Activated CD8-positive, alpha-beta T cell treated with anti-CD3 and anti-CD28 coated beads for 36 hours (primary cell): Measurements from ENCODE around the gene ZNF839. TPM values are rescaled to one million over a fixed set of nuclear protein-coding genes. Genes with fewer than 3 reads are reported as not detected.

Experiments
- ATAC-seq: fragments of 200-7000 bp; cut with Tn5 transposase; one replicate; pipeline ENCODE4 v1.10.0; 2021; ENCODE audit warnings: mild to moderate bottlenecking, moderate library complexity
- CTCF ChIA-PET: fragments of 350-600 bp; sonication (Branson Sonifier 250); formaldehyde crosslinking; loops from one replicate; lab custom pipeline; 2021; ENCODE audit warnings: antibody characterized with exemption; lab: Charles Lee
- POLR2A ChIA-PET: fragments of 350-600 bp; sonication (Branson Sonifier 250); formaldehyde crosslinking; loops from one replicate; lab custom pipeline; 2021; ENCODE audit warnings: antibody characterized with exemption; lab: Charles Lee
- DNase-seq: peaks from one replicate; pipeline ENCODE4 v3.0.0-alpha.2; 2020
- H3K27ac Mint-ChIP-seq: one replicate; pipeline ENCODE4 v1.8.0; 2021; ENCODE audit warnings: mild to moderate bottlenecking, mixed read lengths
- H3K27me3 Mint-ChIP-seq: one replicate; pipeline ENCODE4 v1.8.0; 2021; ENCODE audit warnings: mixed read lengths
- H3K36me3 Mint-ChIP-seq: one replicate; pipeline ENCODE4 v1.8.0; 2021; ENCODE audit warnings: low read depth, mixed read lengths
- H3K4me1 Mint-ChIP-seq: one replicate; pipeline ENCODE4 v1.8.0; 2021; ENCODE audit warnings: low read depth, mixed read lengths
- H3K4me3 Mint-ChIP-seq: one replicate; pipeline ENCODE4 v1.8.0; 2021; ENCODE audit warnings: mild to moderate bottlenecking, moderate library complexity, mixed read lengths
- H3K9me3 Mint-ChIP-seq: one replicate; pipeline ENCODE4 v1.8.0; 2021; ENCODE audit warnings: mixed read lengths
- intact Hi-C: fragments of 100-400 bp; cut with micrococcal nuclease; formaldehyde crosslinking; loops from one replicate; pipeline ENCODE4 v1.10.0; 2022
- total RNA-seq, 2 experiments: library from RNA; stranded (reverse); gene quantifications; one replicate each; pipeline ENCODE4 v1.2.3, GENCODE V29; 2021
- TF ChIP-seq, protein P1 (sequence below): fragments of 200-600 bp; IDR thresholded peaks from one replicate; pipeline ENCODE4 v1.8.0; 2022; ENCODE audit warnings: antibody characterized with exemption, mild to moderate bottlenecking

The ZNF839 gene
- 10 to 100 TPM; 16.7 to 18.6 TPM for total RNA-seq

DNA sequence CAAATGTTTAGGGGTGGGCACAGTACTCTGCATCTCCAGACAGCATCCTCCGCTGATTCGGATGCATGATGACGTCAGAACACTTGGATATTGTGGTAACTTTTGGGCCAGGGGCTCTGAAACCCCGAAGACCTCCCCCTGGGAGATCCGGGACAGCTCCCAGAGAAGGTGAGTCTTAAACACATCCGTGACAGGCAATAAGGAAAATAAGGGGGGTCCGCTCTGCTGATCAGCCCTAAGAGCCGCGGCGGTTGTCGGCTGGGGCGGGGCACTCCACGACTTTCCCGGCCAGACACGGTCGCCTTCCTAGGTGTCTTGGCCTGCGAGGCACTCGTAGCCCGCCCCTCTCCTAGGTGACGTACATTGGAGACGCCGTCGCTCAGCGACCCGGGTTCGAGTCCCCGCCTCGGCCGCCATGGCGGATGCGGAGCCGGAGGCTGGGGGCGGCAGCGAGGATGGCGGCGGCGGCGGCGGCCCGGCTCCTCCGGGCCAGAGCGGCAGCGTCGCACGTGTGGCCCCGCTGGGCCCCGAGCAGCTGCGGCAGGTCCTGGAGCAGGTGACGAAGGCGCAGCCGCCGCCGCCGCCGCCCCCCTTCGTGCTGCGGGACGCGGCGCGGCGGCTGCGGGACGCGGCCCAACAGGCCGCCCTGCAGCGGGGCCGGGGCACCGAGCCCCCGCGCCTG is at the start of gene ZNF839:
Gene ZNF839 (plus strand): TSS at position 396 of the 682 bp plus-strand sequence. CDS start 20 bp downstream, at position 416.
- H3K4me3 Mint-ChIP-seq: peak within 1 kb of the TSS; percentile 96
- peak within 1 kb of the TSS; percentile 95 for H3K27ac Mint-ChIP-seq
- ATAC-seq (peak; percentile 76), DNase-seq (peak; percentile 96)
- H3K4me1 Mint-ChIP-seq: peaks cover 41% of the 10 kb centered on the region
- TF ChIP-seq, protein P1, sequence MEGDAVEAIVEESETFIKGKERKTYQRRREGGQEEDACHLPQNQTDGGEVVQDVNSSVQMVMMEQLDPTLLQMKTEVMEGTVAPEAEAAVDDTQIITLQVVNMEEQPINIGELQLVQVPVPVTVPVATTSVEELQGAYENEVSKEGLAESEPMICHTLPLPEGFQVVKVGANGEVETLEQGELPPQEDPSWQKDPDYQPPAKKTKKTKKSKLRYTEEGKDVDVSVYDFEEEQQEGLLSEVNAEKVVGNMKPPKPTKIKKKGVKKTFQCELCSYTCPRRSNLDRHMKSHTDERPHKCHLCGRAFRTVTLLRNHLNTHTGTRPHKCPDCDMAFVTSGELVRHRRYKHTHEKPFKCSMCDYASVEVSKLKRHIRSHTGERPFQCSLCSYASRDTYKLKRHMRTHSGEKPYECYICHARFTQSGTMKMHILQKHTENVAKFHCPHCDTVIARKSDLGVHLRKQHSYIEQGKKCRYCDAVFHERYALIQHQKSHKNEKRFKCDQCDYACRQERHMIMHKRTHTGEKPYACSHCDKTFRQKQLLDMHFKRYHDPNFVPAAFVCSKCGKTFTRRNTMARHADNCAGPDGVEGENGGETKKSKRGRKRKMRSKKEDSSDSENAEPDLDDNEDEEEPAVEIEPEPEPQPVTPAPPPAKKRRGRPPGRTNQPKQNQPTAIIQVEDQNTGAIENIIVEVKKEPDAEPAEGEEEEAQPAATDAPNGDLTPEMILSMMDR: no peak
- POLR2A ChIA-PET: interaction anchor here (0.9 to 2.5 kb wide), 6 partner anchors 9 to 231 kb away, joined by 3 to 10 read pairs (median 4); partner anchors contain the start of genes CINP and TECPR2
- H3K36me3 Mint-ChIP-seq: peaks cover 2% of the 10 kb centered on the region
- CTCF ChIA-PET: interaction anchor here (1.3 to 1.8 kb wide), 4 partner anchors 11 to 196 kb away, joined by 3 to 6 read pairs (median 4); partner anchors contain the start of gene MOK
- H3K9me3 Mint-ChIP-seq: no peaks in the 10 kb centered on the region
- H3K27me3 Mint-ChIP-seq: no peaks in the 10 kb centered on the region
- intact Hi-C loops: no loop called here

- DNase-seq (no peak), ATAC-seq (no peak)
- CTCF ChIA-PET: interaction anchor here (1.4 kb wide), 1 partner anchor 42 kb away, joined by 3 read pairs; no protein-coding TSS in a partner anchor
- TF ChIP-seq, protein P1: no peak
- intact Hi-C loops: no loop called here
- no peak overlapping the region for H3K4me3 Mint-ChIP-seq
- H3K4me1 Mint-ChIP-seq: no peaks in the 10 kb centered on the region
- H3K27ac Mint-ChIP-seq: no peak overlapping the region
- no peaks in the 10 kb centered on the region for H3K27me3 Mint-ChIP-seq
- H3K9me3 Mint-ChIP-seq: no peaks in the 10 kb centered on the region
- no peaks in the 10 kb centered on the region for H3K36me3 Mint-ChIP-seq
- POLR2A ChIA-PET: interaction anchor here (1.0 kb wide), 1 partner anchor 54 kb away, joined by 3 read pairs; no protein-coding TSS in a partner anchor
Observed at GRCh38 chr14:102272392-102272791, 47.2 kb upstream of the ZNF839 start.

GRCh38 chr14:102275866-102276265 is 43.7 kb upstream of the ZNF839 start:
- DNase-seq (no peak), ATAC-seq (no peak)
- H3K27me3 Mint-ChIP-seq: no peaks in the 10 kb centered on the region
- no peak overlapping the region for H3K4me3 Mint-ChIP-seq
- no peaks in the 10 kb centered on the region for H3K4me1 Mint-ChIP-seq
- no peaks in the 10 kb centered on the region for H3K36me3 Mint-ChIP-seq
- ChIA-PET POLR2A (no interaction called here), CTCF (interaction anchor here (1.0 kb wide), 1 partner anchor 33 kb away, joined by 3 read pairs; no protein-coding TSS in a partner anchor)
- intact Hi-C loops: no loop called here
- no peak overlapping the region for H3K27ac Mint-ChIP-seq
- TF ChIP-seq, protein P1: no peak
- no peaks in the 10 kb centered on the region for H3K9me3 Mint-ChIP-seq

GRCh38 chr14:102277874-102278630 is 41.5 kb upstream of the ZNF839 start:
- TF ChIP-seq, protein P1: no peak
- Mint-ChIP-seq H3K27me3 (no peaks in the 10 kb centered on the region), H3K4me3 (no peak overlapping the region), H3K4me1 (no peaks in the 10 kb centered on the region), H3K36me3 (no peaks in the 10 kb centered on the region), H3K9me3 (no peaks in the 10 kb centered on the region), H3K27ac (no peak overlapping the region)
- intact Hi-C loops: no loop called here
- CTCF ChIA-PET: interaction anchor here (1.4 kb wide), 1 partner anchor 36 kb away, joined by 4 read pairs; no protein-coding TSS in a partner anchor
- DNase-seq: no peak
- POLR2A ChIA-PET: no interaction called here
- ATAC-seq: no peak
